Measurements from ENCODE around the gene KIF20A.

- no peak for TF ChIP-seq CTCF (IDR thresholded peaks at IDR 0.05; ENCODE audit: low read length)
- TF ChIP-seq EZH2phosphoT487 (IDR thresholded peaks at IDR 0.05; ENCODE audit: low read length): no peak
These were observed 37.2 kb upstream of the KIF20A start for GRCh38 chr5:138141734-138142133.

Data from MM.1S (cell line).